Tibial artery (tissue), 4 donors: ENCODE measurements around the gene CCL1.

Experiments
- DNase-seq, 2 donors: peaks; one replicate each; pipeline ENCODE4 v3.0.0-alpha.2; 2019
- H3K27ac ChIP-seq, 2 donors: fragments of 200-600 bp; sonication (generic) in 1 of 2; 1 replicate in 1 of 2; 2 replicates in 1 of 2; pipeline ENCODE4 v1.5.1; 2018 to 2019; ENCODE audit warnings: mild to moderate bottlenecking in 1 of 2
- H3K27me3 ChIP-seq, 2 donors: fragments of 200-600 bp; sonication (generic) in 1 of 2; one replicate each; pipeline versions ENCODE4 v1.5.1 to v1.6.0; 2016 to 2019
- H3K36me3 ChIP-seq, 3 donors: fragments of 200-600 bp; sonication (generic) in 2 of 3; one replicate each; pipeline ENCODE4 v1.5.1; 2016 to 2019; ENCODE audit warnings: mild to moderate bottlenecking in 2 of 3
- H3K4me1 ChIP-seq, 4 donors: fragments of 200-600 bp; sonication (generic) in 2 of 4; 1 replicate in 3 of 4; 2 replicates in 1 of 4; pipeline ENCODE4 v1.5.1; 2016 to 2019
- H3K4me3 ChIP-seq, 2 donors: fragments of 200-600 bp; sonication (generic) in 1 of 2; 1 replicate in 1 of 2; 2 replicates in 1 of 2; pipeline ENCODE4 v1.5.1; 2018 to 2019; ENCODE audit warnings: mild to moderate bottlenecking in 2 of 2
- H3K9me3 ChIP-seq, 3 donors: fragments of 200-600 bp; sonication (generic) in 1 of 3; one replicate each; pipeline ENCODE4 v1.5.1; 2016 to 2019
- intact Hi-C: fragments of 100-400 bp; cut with DNase I; formaldehyde crosslinking; loops from one replicate; pipeline ENCODE4 v1.15.0; 2023; ENCODE audit warnings: low total_unique reads
- TF ChIP-seq, protein P1 (sequence below), 2 experiments: fragments of 200-600 bp in 1 of 2; fragments of 450-650 bp in 1 of 2; IDR thresholded peaks; one replicate each; pipeline ENCODE4 v1.5.1; 2017 to 2019; ENCODE audit warnings: antibody characterized with exemption in 2 of 2, mild to moderate bottlenecking in 1 of 2, moderate library complexity in 1 of 2

Gene CCL1

DNA sequence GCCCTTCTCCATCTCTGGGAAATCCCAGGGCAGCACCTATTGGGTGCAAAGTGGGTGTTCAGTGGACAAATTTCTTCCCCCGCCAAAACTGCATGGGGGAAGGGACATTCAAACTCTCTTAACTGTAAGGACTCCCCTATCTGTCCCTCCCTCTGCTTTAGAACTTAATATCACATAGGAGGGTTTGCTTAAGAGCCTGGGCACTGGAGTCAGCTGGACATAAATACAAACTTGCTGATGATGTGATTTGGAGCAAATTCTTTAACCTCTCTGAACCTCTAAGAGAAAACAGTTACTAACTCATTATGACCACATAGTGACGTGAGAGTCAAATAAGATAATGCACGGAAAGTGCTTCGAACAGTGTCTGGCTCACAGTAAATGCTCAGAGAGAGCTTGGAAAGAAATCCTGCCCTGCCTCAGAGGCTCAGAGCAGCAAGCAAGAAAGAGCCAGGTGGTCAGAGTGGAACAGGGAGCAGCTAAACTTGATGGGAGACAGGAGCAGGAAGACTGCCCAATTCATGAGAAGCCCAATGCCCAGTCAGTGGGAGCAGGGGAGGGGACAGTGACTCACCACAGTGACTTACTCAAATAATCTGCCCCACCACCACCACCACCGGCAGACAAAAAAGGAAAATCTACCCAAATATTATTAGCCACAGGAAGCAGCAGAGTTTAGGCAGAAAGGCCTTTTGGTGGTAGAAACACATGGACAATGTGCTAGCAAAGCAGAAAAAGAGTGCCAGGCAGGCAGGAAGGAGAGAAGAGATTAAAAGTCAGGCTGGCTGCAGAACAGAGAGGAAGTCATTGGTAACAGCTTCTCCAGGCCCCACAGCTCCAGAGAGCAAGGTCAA is 23.9 kb upstream of the CCL1 start:
- Histone ChIP-seq H3K27ac (no peak overlapping the region), H3K27me3 (peaks cover 0 to 3% of the 10 kb centered on the region in 2 donors), H3K4me3 (no peak overlapping the region), H3K4me1 (peaks cover 0 to 6% (median 0%) of the 10 kb centered on the region in 4 donors), H3K9me3 (no peaks in the 10 kb centered on the region), H3K36me3 (no peaks in the 10 kb centered on the region)
- TF ChIP-seq, protein P1, sequence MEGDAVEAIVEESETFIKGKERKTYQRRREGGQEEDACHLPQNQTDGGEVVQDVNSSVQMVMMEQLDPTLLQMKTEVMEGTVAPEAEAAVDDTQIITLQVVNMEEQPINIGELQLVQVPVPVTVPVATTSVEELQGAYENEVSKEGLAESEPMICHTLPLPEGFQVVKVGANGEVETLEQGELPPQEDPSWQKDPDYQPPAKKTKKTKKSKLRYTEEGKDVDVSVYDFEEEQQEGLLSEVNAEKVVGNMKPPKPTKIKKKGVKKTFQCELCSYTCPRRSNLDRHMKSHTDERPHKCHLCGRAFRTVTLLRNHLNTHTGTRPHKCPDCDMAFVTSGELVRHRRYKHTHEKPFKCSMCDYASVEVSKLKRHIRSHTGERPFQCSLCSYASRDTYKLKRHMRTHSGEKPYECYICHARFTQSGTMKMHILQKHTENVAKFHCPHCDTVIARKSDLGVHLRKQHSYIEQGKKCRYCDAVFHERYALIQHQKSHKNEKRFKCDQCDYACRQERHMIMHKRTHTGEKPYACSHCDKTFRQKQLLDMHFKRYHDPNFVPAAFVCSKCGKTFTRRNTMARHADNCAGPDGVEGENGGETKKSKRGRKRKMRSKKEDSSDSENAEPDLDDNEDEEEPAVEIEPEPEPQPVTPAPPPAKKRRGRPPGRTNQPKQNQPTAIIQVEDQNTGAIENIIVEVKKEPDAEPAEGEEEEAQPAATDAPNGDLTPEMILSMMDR (IDR thresholded peaks at IDR 0.05): no peak
- DNase-seq: peak in 1 of 2 donors; percentile 35
- intact Hi-C loops: no loop called here

DNA sequence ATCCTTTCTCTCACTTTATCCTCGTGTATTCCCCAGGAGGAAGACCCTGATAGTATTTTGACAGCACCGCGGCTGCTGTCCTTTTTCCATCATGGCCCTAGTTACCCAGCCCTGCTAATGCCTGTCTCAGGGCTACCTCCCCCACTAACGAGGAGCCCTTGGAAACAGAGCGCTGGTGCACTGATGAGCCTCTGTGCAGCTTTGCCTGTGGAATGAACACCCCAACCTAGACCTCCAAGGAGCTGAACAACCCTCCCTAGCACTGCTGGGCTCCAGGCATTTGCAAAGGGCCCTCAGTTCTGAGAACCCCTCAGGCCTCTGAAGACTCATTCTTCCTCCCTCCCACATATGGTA is 23.3 kb upstream of the CCL1 start:
- no peak for DNase-seq
- Histone ChIP-seq H3K36me3 (no peaks in the 10 kb centered on the region), H3K4me1 (peaks cover 0 to 6% (median 0%) of the 10 kb centered on the region in 4 donors), H3K4me3 (no peak overlapping the region), H3K27me3 (peaks cover 0 to 3% of the 10 kb centered on the region in 2 donors), H3K27ac (no peak overlapping the region), H3K9me3 (no peaks in the 10 kb centered on the region)
- intact Hi-C loops: no loop called here
- TF ChIP-seq, protein P1 (IDR thresholded peaks at IDR 0.05): no peak

DNA sequence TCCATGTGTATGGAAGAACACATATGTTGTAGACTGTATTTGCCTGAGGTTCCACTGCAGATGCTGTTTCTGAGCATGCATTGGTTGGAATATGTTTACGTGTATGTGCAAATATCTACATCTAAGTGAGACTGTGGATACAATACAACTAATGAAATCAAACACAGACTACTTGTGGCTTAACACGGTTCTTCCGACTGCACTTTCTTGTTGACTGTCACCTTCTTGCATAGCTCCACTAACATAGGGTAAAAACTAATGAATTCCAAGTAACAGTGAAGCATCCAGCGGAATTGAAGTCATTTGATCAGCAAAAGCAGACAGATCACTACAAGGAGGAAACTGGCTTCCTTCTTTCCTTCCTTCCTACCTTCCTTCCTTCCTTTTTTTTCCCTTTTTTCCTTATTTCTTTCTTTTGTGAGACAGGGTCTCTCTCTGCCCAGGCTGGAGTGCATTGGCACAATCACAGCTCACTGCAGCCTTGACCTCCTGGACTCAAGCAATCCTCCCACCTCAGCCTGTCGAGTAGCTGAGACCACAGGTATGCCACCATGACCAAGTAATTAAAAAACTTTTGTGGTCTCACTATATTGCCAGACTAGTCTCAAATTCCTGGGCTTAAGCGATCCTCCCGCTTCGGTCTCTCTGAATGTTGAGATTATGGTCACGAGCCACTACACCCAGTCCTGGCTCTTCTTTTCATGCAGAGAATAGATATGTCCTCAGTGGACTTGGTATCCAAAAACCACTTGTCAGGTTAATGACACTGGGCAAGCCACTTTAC is 22.0 kb upstream of the CCL1 start:
- intact Hi-C loops: no loop called here
- Histone ChIP-seq H3K27me3 (peaks cover 0 to 7% of the 10 kb centered on the region in 2 donors), H3K36me3 (no peaks in the 10 kb centered on the region), H3K4me1 (peaks cover 0 to 6% (median 0%) of the 10 kb centered on the region in 4 donors), H3K4me3 (no peak overlapping the region), H3K9me3 (no peaks in the 10 kb centered on the region), H3K27ac (no peak overlapping the region)
- DNase-seq: no peak
- TF ChIP-seq, protein P1 (IDR thresholded peaks at IDR 0.05): no peak

DNA sequence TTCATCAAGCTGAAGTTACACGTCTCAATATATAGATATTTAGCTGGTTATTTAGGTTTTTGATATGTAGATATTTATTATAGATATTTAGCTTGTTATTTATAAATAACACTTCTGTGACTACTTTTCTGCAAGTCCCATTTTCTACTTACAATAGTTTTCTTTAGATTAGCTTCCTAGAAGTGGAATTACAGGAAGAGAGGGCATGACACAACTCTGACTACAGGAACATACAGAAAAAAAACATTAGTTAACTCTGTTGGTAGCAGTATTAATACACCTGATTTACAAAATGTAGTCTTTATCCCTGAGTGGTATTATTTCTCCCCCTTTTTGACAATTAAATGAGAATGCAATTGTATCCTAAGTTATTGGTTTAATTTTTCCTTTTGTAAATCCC is 21.2 kb upstream of the CCL1 start:
- Histone ChIP-seq H3K27ac (no peak overlapping the region), H3K4me1 (peaks cover 0 to 6% (median 0%) of the 10 kb centered on the region in 4 donors), H3K27me3 (peaks cover 0 to 10% of the 10 kb centered on the region in 2 donors), H3K36me3 (no peaks in the 10 kb centered on the region), H3K9me3 (no peaks in the 10 kb centered on the region), H3K4me3 (no peak overlapping the region)
- intact Hi-C loops: no loop called here
- DNase-seq: no peak
- TF ChIP-seq, protein P1 (IDR thresholded peaks at IDR 0.05): no peak

DNA sequence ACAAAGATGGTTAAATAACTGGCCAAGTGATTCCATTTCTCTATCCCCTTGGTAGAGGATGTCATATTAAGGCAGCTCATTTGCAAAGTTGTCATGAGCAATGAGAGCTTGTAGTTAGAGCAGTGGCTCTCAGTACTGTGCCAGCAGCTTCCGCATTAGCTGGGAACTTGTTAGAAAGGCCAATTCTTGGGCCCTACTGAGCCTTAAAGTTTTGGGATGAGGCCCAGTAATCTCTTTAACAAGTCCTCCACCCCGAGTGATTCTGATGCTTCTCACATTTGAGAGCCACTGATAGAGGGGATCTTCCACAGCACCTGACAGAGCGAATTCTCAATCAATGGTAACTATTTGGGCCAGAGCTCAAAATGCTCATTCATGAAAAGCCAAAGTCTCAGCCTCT is 20.2 kb upstream of the CCL1 start:
- intact Hi-C loops: no loop called here
- Histone ChIP-seq H3K36me3 (no peaks in the 10 kb centered on the region), H3K4me1 (peaks cover 0 to 6% (median 0%) of the 10 kb centered on the region in 4 donors), H3K27ac (no peak overlapping the region), H3K9me3 (no peaks in the 10 kb centered on the region), H3K4me3 (no peak overlapping the region), H3K27me3 (peaks cover 0 to 10% of the 10 kb centered on the region in 2 donors)
- DNase-seq: no peak
- TF ChIP-seq, protein P1 (IDR thresholded peaks at IDR 0.05): no peak
